ENCODE measurements around the gene SLF2. TPM values are rescaled to one million over a fixed set of nuclear protein-coding genes. Genes with fewer than 3 reads are reported as not detected.
A peak's percentile ranks its signal among the peaks of the same experiment; 100 is the strongest.

Gene SLF2
- total and polyA plus RNA-seq, 2 of the 13 experiments (the other 11 are each of a cell fraction or from before 2014, with no cell fraction given): 12.2 to 48.1 TPM

DNA sequence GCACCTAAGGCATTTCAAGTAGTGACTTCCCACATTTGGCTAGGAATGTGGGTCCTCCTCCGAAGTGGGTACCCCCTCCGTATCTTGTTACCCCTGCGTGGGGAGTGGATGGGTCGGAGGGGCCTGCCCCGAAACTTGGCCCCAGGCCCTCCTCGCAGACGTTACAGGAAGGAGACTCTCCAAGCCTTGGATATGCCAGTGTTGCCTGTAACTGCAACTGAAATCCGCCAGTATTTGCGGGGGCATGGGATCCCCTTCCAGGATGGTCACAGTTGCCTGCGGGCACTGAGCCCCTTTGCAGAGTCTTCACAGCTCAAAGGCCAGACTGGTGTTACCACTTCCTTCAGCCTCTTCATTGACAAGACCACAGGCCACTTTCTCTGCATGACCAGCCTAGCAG is 75.4 kb downstream of the SLF2 start:
- Histone ChIP-seq H3K4me1 (ENCODE audit: insufficient read depth, low read length) (peaks cover 53% of the 10 kb centered on the region), H3K9me3 (ENCODE audit: low read length) (no peaks in the 10 kb centered on the region), H4K20me1 (ENCODE audit: insufficient read depth, low read length) (no peaks in the 10 kb centered on the region), H3K4me3 (replicated peaks in 1 of 3; ENCODE audit: insufficient read depth in 1 of 3, low read depth in 2 of 3, low read length in 3 of 3) (peak overlapping the region; percentile 77 to 96 (median 91)), H3K27me3 (ENCODE audit: control insufficient read depth in 1 of 2, insufficient read depth in 2 of 2, low read length in 2 of 2) (no peaks in the 10 kb centered on the region; a peak in 1 of 5 replicates), H3K4me2 (ENCODE audit: low read depth, low read length) (peak overlapping the region; percentile 97), H3K36me3 (replicated peaks in 1 of 2; ENCODE audit: control insufficient read depth in 1 of 2, insufficient read depth in 2 of 2, low read length in 2 of 2) (peaks cover 14 to 50% of the 10 kb centered on the region in 2 experiments), H2AFZ (ENCODE audit: low read length) (no peak overlapping the region), H3K79me2 (ENCODE audit: insufficient read depth, low read length) (peaks cover 50% of the 10 kb centered on the region), H3K27ac (ENCODE audit: extremely low read length, insufficient read depth, low read length) (peak overlapping the region; percentile 83), H3K9ac (ENCODE audit: insufficient read depth, low read depth, low read length) (peak overlapping the region; percentile 83)
- ATAC-seq (no peak), FAIRE-seq (no peak), DNase-seq (ENCODE audit: low spot score) (no peak)
- WGBS (ENCODE audit: low lambda C conversion rate): 37% methylated on average over 3 of the region's 10 CpGs
- no TSS peak for BruUV-seq (replicated peaks)
- ChIA-PET POLR2A (interaction anchor here (5.1 to 23.0 kb wide), 2 partner anchors 10 to 19 kb away, joined by 54 to 277 read pairs; partner anchors contain the start of genes LZTS2 and SEMA4G), CTCF (ENCODE audit: low intra/inter-chr PET ratio, low total read pairs) (interaction anchor here (0.8 kb wide), 1 partner anchor 17 kb away, joined by 3 read pairs; no protein-coding TSS in a partner anchor)
- in situ Hi-C loops (cut with HindIII; ENCODE audit: extremely low pct_ligation_motif_present, low pct_unique_long_range_greater_than_20kb) (no loop called here), intact Hi-C loops (cut with micrococcal nuclease; ENCODE audit: unreplicated experiment) (no loop called here)
- no peak for TF ChIP-seq ZNF556 (CRISPR knock-in tag; IDR thresholded peaks at IDR 0.05; ENCODE audit: borderline replicate concordance)

DNA sequence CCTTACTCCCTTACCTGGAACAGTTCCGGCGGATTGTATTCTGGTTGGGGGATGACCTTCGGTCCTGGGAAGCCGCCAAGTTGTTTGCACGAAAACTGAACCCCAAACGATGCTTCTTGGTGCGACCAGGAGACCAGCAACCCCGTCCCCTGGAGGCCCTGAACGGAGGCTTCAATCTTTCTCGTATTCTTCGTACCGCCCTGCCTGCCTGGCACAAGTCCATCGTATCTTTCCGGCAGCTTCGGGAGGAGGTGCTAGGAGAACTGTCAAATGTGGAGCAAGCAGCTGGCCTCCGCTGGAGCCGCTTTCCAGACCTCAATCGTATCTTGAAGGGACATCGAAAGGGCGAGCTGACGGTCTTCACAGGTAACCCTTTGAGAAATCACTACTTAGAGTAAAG is 76.3 kb downstream of the SLF2 start:
- TF ChIP-seq CAMTA2 (CRISPR knock-in tag; IDR thresholded peaks at IDR 0.05; ENCODE audit: borderline replicate concordance) (no peak), ZC3H13 (CRISPR knock-in tag; IDR thresholded peaks at IDR 0.05) (no peak), SIX4 (CRISPR knock-in tag; IDR thresholded peaks at IDR 0.05) (no peak)
- TF ChIP-seq, protein P1, sequence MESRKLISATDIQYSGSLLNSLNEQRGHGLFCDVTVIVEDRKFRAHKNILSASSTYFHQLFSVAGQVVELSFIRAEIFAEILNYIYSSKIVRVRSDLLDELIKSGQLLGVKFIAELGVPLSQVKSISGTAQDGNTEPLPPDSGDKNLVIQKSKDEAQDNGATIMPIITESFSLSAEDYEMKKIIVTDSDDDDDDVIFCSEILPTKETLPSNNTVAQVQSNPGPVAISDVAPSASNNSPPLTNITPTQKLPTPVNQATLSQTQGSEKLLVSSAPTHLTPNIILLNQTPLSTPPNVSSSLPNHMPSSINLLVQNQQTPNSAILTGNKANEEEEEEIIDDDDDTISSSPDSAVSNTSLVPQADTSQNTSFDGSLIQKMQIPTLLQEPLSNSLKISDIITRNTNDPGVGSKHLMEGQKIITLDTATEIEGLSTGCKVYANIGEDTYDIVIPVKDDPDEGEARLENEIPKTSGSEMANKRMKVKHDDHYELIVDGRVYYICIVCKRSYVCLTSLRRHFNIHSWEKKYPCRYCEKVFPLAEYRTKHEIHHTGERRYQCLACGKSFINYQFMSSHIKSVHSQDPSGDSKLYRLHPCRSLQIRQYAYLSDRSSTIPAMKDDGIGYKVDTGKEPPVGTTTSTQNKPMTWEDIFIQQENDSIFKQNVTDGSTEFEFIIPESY (CRISPR knock-in tag; IDR thresholded peaks at IDR 0.05): peak; percentile 21; the same call in 1 of the 2 replicates
- TF ChIP-seq, protein P2, sequence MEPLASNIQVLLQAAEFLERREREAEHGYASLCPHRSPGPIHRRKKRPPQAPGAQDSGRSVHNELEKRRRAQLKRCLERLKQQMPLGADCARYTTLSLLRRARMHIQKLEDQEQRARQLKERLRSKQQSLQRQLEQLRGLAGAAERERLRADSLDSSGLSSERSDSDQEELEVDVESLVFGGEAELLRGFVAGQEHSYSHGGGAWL (CRISPR knock-in tag; IDR thresholded peaks at IDR 0.05): no peak
- WGBS (ENCODE audit: low lambda C conversion rate): 93% methylated on average over 21 of the region's 21 CpGs
- ChIA-PET CTCF (ENCODE audit: low intra/inter-chr PET ratio, low total read pairs) (interaction anchor here (0.8 kb wide), 1 partner anchor 18 kb away, joined by 3 read pairs; no protein-coding TSS in a partner anchor), POLR2A (interaction anchor here (0.8 to 23.0 kb wide), 3 partner anchors 9 to 73 kb away, joined by 3 to 277 read pairs (median 54); partner anchors contain the start of genes KAZALD1, LZTS2 and SEMA4G)
- no peaks in the 10 kb centered on the region; a peak in 1 of 5 replicates for H3K27me3 ChIP-seq (ENCODE audit: control insufficient read depth in 1 of 2, insufficient read depth in 2 of 2, low read length in 2 of 2)
- H3K79me2 ChIP-seq (ENCODE audit: insufficient read depth, low read length): peaks cover 50% of the 10 kb centered on the region
- in situ Hi-C loops (cut with HindIII; ENCODE audit: extremely low pct_ligation_motif_present, low pct_unique_long_range_greater_than_20kb) (no loop called here), intact Hi-C loops (cut with micrococcal nuclease; ENCODE audit: unreplicated experiment) (no loop called here)
- H3K4me3 ChIP-seq (replicated peaks in 1 of 3; ENCODE audit: insufficient read depth in 1 of 3, low read depth in 2 of 3, low read length in 3 of 3): peak overlapping the region in 2 of 3 experiments; percentile 77 to 96; a peak in 3 of 6 replicates
- BruUV-seq (replicated peaks): TSS peak; percentile 1
- peak overlapping the region; percentile 97 for H3K4me2 ChIP-seq (ENCODE audit: low read depth, low read length)
- no peak overlapping the region for H2AFZ ChIP-seq (ENCODE audit: low read length)
- peaks cover 53% of the 10 kb centered on the region for H3K4me1 ChIP-seq (ENCODE audit: insufficient read depth, low read length)
- no peak for FAIRE-seq
- no peak for ATAC-seq
- H3K9me3 ChIP-seq (ENCODE audit: low read length): no peaks in the 10 kb centered on the region
- DNase-seq (ENCODE audit: low spot score): no peak
- 0 out of 2 replicates have a peak overlapping the region, but pooled peaks have one; percentile 7 for H3K9ac ChIP-seq (ENCODE audit: insufficient read depth, low read depth, low read length)
- H3K36me3 ChIP-seq (replicated peaks in 1 of 2; ENCODE audit: control insufficient read depth in 1 of 2, insufficient read depth in 2 of 2, low read length in 2 of 2): peaks cover 21 to 51% of the 10 kb centered on the region in 2 experiments
- no peak overlapping the region for H3K27ac ChIP-seq (ENCODE audit: extremely low read length, insufficient read depth, low read length)
- no peaks in the 10 kb centered on the region for H4K20me1 ChIP-seq (ENCODE audit: insufficient read depth, low read length)

All from HepG2 (cell line).